WERI-Rb-1 (cell line): ENCODE measurements around the gene AP1B1.

Source experiments
- DNase-seq: peaks from one replicate; pipeline ENCODE4 v3.0.0-alpha.2; 2020
- H3K27ac ChIP-seq: fragments of 250-450 bp; sonication (Bioruptor Pico); 2 replicates; pipeline ENCODE4 v1.5.1; 2020; ENCODE audit warnings: mild to moderate bottlenecking, moderate library complexity
- H3K27me3 ChIP-seq: fragments of 250-450 bp; sonication (Bioruptor Pico); 2 replicates; pipeline ENCODE4 v1.5.1; 2021; ENCODE audit warnings: mild to moderate bottlenecking, low read depth, moderate library complexity; ENCODE audit not compliant: insufficient read depth, severe bottlenecking
- H3K36me3 ChIP-seq: fragments of 250-450 bp; sonication (Bioruptor Pico); 2 replicates; pipeline ENCODE4 v1.5.1; 2020; ENCODE audit warnings: mild to moderate bottlenecking, moderate library complexity
- H3K4me3 ChIP-seq: 2 replicates; pipeline ENCODE4 v1.5.1; 2011; ENCODE audit warnings: low read depth, mild to moderate bottlenecking, control low read depth, low read length
- H3K9me3 ChIP-seq: fragments of 250-450 bp; sonication (Bioruptor Pico); 2 replicates; pipeline ENCODE4 v1.5.1; 2021; ENCODE audit warnings: mild to moderate bottlenecking, moderate library complexity; ENCODE audit not compliant: severe bottlenecking
- TF ChIP-seq, protein P1 (sequence below): IDR thresholded peaks from 2 replicates; pipeline ENCODE4 v1.5.1; 2011; ENCODE audit warnings: low read depth, mild to moderate bottlenecking, control low read depth, inconsistent platforms, low read length

The AP1B1 gene

GRCh38 chr22:29400576-29400975 is 12.2 kb upstream of the AP1B1 start:
- H3K27ac ChIP-seq = no peak overlapping the region
- no peaks in the 10 kb centered on the region for H3K9me3 ChIP-seq
- TF ChIP-seq, protein P1, sequence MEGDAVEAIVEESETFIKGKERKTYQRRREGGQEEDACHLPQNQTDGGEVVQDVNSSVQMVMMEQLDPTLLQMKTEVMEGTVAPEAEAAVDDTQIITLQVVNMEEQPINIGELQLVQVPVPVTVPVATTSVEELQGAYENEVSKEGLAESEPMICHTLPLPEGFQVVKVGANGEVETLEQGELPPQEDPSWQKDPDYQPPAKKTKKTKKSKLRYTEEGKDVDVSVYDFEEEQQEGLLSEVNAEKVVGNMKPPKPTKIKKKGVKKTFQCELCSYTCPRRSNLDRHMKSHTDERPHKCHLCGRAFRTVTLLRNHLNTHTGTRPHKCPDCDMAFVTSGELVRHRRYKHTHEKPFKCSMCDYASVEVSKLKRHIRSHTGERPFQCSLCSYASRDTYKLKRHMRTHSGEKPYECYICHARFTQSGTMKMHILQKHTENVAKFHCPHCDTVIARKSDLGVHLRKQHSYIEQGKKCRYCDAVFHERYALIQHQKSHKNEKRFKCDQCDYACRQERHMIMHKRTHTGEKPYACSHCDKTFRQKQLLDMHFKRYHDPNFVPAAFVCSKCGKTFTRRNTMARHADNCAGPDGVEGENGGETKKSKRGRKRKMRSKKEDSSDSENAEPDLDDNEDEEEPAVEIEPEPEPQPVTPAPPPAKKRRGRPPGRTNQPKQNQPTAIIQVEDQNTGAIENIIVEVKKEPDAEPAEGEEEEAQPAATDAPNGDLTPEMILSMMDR = no peak
- no peak overlapping the region for H3K4me3 ChIP-seq
- no peaks in the 10 kb centered on the region for H3K27me3 ChIP-seq
- DNase-seq = no peak
- no peaks in the 10 kb centered on the region for H3K36me3 ChIP-seq

GRCh38 chr22:29397791-29398190 is 9.4 kb upstream of the AP1B1 start:
- no peaks in the 10 kb centered on the region for H3K9me3 ChIP-seq
- H3K36me3 ChIP-seq = no peaks in the 10 kb centered on the region
- TF ChIP-seq, protein P1 = no peak
- H3K27ac ChIP-seq = no peak overlapping the region
- no peak overlapping the region for H3K4me3 ChIP-seq
- no peak for DNase-seq
- H3K27me3 ChIP-seq = no peaks in the 10 kb centered on the region

- Histone ChIP-seq H3K27ac (no peak overlapping the region), H3K36me3 (no peaks in the 10 kb centered on the region), H3K27me3 (no peaks in the 10 kb centered on the region), H3K4me3 (no peak overlapping the region), H3K9me3 (no peaks in the 10 kb centered on the region)
- TF ChIP-seq, protein P1 = no peak
- DNase-seq = no peak
Observed at GRCh38 chr22:29396126-29396525, 7.8 kb upstream of the AP1B1 start.

GRCh38 chr22:29394931-29395581 is 6.7 kb upstream of the AP1B1 start:
- Histone ChIP-seq H3K4me3 (no peak overlapping the region), H3K27me3 (no peaks in the 10 kb centered on the region), H3K27ac (no peak overlapping the region), H3K36me3 (no peaks in the 10 kb centered on the region), H3K9me3 (no peaks in the 10 kb centered on the region)
- peak; percentile 68 for DNase-seq
- TF ChIP-seq, protein P1 = peak; percentile 79

GRCh38 chr22:29393019-29393608 is 4.7 kb upstream of the AP1B1 start:
- Histone ChIP-seq H3K27ac (no peak overlapping the region), H3K9me3 (no peaks in the 10 kb centered on the region), H3K36me3 (no peaks in the 10 kb centered on the region), H3K27me3 (no peaks in the 10 kb centered on the region), H3K4me3 (no peak overlapping the region)
- no peak for DNase-seq
- TF ChIP-seq, protein P1 = no peak

GRCh38 chr22:29391546-29391945 is 3.2 kb upstream of the AP1B1 start:
- TF ChIP-seq, protein P1 = no peak

More at GRCh38 chr22:29391546-29391945, 3.2 kb upstream of the AP1B1 start:
- Histone ChIP-seq H3K9me3 (no peaks in the 10 kb centered on the region), H3K4me3 (no peak overlapping the region), H3K27ac (no peak overlapping the region), H3K36me3 (no peaks in the 10 kb centered on the region), H3K27me3 (no peaks in the 10 kb centered on the region)
- no peak for DNase-seq
